Loucy (cell line): Measurements from ENCODE around the gene MCF2L.

Experiments
- H2AFZ ChIP-seq: fragments of 200-600 bp; sonication (generic); 2 replicates; pipeline ENCODE4 v1.6.0; 2016; ENCODE audit warnings: antibody characterized with exemption, mild to moderate bottlenecking, low read length, moderate library complexity
- H3F3A ChIP-seq: fragments of 200-600 bp; 2 replicates; pipeline ENCODE4 v1.6.0; 2016; ENCODE audit warnings: antibody characterized with exemption, low read depth, mild to moderate bottlenecking
- H3K27me3 ChIP-seq: fragments of 200-600 bp; sonication (generic); 2 replicates; pipeline ENCODE4 v1.6.1; 2014; ENCODE audit warnings: low read length, mild to moderate bottlenecking; ENCODE audit not compliant: insufficient read depth, poor library complexity, severe bottlenecking
- H3K36me3 ChIP-seq: fragments of 200-600 bp; sonication (generic); 2 replicates; pipeline ENCODE4 v1.6.1; 2016; ENCODE audit warnings: low read length; ENCODE audit not compliant: insufficient read depth
- H3K4me1 ChIP-seq: fragments of 200-600 bp; sonication (generic); 2 replicates; pipeline ENCODE4 v1.5.1; 2014; ENCODE audit warnings: low read length, mild to moderate bottlenecking; ENCODE audit not compliant: insufficient read depth, poor library complexity, severe bottlenecking
- H3K4me2 ChIP-seq: fragments of 200-600 bp; sonication (generic); 2 replicates; pipeline ENCODE4 v1.6.0; 2014; ENCODE audit warnings: antibody characterized with exemption, low read length, low read depth, mild to moderate bottlenecking; ENCODE audit not compliant: poor library complexity, severe bottlenecking
- H3K4me3 ChIP-seq: fragments of 200-600 bp; sonication (generic); 2 replicates; pipeline ENCODE4 v1.5.1; 2014; ENCODE audit warnings: low read length, mild to moderate bottlenecking, mixed read lengths; ENCODE audit not compliant: poor library complexity, severe bottlenecking
- H3K79me2 ChIP-seq: fragments of 200-600 bp; sonication (generic); 2 replicates; pipeline ENCODE4 v1.6.1; 2014; ENCODE audit warnings: low read length; ENCODE audit not compliant: insufficient read depth
- H3K9ac ChIP-seq: fragments of 200-600 bp; sonication (generic); 2 replicates; pipeline ENCODE4 v1.6.0; 2014; ENCODE audit warnings: mild to moderate bottlenecking, low read depth, low read length, moderate library complexity; ENCODE audit not compliant: poor library complexity, severe bottlenecking
- H3K9me2 ChIP-seq: fragments of 200-600 bp; sonication (generic); replicated peaks from 2 replicates; pipeline ENCODE4 v1.6.1; 2016; ENCODE audit warnings: low read depth, low read length, mixed read lengths
- H3K9me3 ChIP-seq: fragments of 200-600 bp; sonication (generic); 2 replicates; pipeline ENCODE4 v1.6.1; 2014; ENCODE audit warnings: mild to moderate bottlenecking, antibody characterized with exemption, low read length, low read depth; ENCODE audit not compliant: insufficient read depth
- H4K20me1 ChIP-seq: fragments of 200-600 bp; sonication (generic); 2 replicates; pipeline ENCODE4 v1.6.0; 2014; ENCODE audit warnings: antibody characterized with exemption, low read length, mild to moderate bottlenecking; ENCODE audit not compliant: insufficient read depth, poor library complexity, severe bottlenecking
- CTCF ChIP-seq: fragments of 200-600 bp; sonication (generic); conservative IDR thresholded peaks from 2 replicates; pipeline ENCODE4 v1.5.1; 2014; ENCODE audit warnings: mild to moderate bottlenecking, antibody characterized with exemption, low read length
- EZH2phosphoT487 ChIP-seq: fragments of 200-600 bp; IDR thresholded peaks from 2 replicates; pipeline ENCODE4 v1.6.1; 2018; ENCODE audit warnings: antibody characterized with exemption, mild to moderate bottlenecking, moderate library complexity, borderline replicate concordance

The MCF2L gene

GRCh38 chr13:112970552-112971287 lies 1.7 kb downstream of the MCF2L start:
- Histone ChIP-seq H3K36me3 (no peaks in the 10 kb centered on the region), H3K4me1 (peaks cover 17% of the 10 kb centered on the region), H3K9me3 (no peaks in the 10 kb centered on the region; the same call in 1 of the 2 replicates), H3K4me3 (no peak overlapping the region), H2AFZ (no peak overlapping the region), H3K9ac (no peak overlapping the region), H3K9me2 (no peaks in the 10 kb centered on the region), H3K4me2 (no peak overlapping the region), H3K79me2 (no peaks in the 10 kb centered on the region), H3K27me3 (peaks cover 8% of the 10 kb centered on the region), H3F3A (no peaks in the 10 kb centered on the region), H4K20me1 (no peaks in the 10 kb centered on the region)
- TF ChIP-seq CTCF (no peak), EZH2phosphoT487 (no peak)

GRCh38 chr13:112971288-112971643 lies 2.3 kb downstream of the MCF2L start:
- Histone ChIP-seq H3K79me2 (no peaks in the 10 kb centered on the region), H3K4me2 (no peak overlapping the region), H3K4me3 (no peak overlapping the region), H3K9ac (no peak overlapping the region), H3K4me1 (peaks cover 17% of the 10 kb centered on the region), H3K36me3 (no peaks in the 10 kb centered on the region), H3K9me2 (no peaks in the 10 kb centered on the region), H3F3A (no peaks in the 10 kb centered on the region), H3K27me3 (peaks cover 8% of the 10 kb centered on the region), H4K20me1 (no peaks in the 10 kb centered on the region), H3K9me3 (no peaks in the 10 kb centered on the region; the same call in 1 of the 2 replicates), H2AFZ (no peak overlapping the region)
- TF ChIP-seq EZH2phosphoT487 = no peak
- no peak for TF ChIP-seq CTCF

- Histone ChIP-seq H3K4me1 (peaks cover 17% of the 10 kb centered on the region), H3K4me2 (no peak overlapping the region), H3K36me3 (no peaks in the 10 kb centered on the region), H3K4me3 (no peak overlapping the region), H3K27me3 (peaks cover 8% of the 10 kb centered on the region), H3K9me3 (no peaks in the 10 kb centered on the region; the same call in 1 of the 2 replicates), H4K20me1 (no peaks in the 10 kb centered on the region), H3F3A (no peaks in the 10 kb centered on the region), H2AFZ (no peak overlapping the region), H3K79me2 (no peaks in the 10 kb centered on the region), H3K9ac (no peak overlapping the region), H3K9me2 (no peaks in the 10 kb centered on the region)
- no peak for TF ChIP-seq CTCF
Measured at GRCh38 chr13:112972258-112972657, 3.2 kb downstream of the MCF2L start.
